Chondrocyte (in vitro differentiated cells): ENCODE measurements around the gene SNPH. TPM values are rescaled to one million over a fixed set of nuclear protein-coding genes. Genes with fewer than 3 reads are reported as not detected.
A peak's percentile ranks its signal among the peaks of the same experiment; 100 is the strongest.

Experiments
- DNase-seq: peaks from one replicate; pipeline ENCODE4 v3.0.0; 2021; ENCODE audit warnings: mixed read lengths, low spot score
- H3K27ac Mint-ChIP-seq: one replicate; pipeline ENCODE4 v1.8.0; 2021; ENCODE audit warnings: mild to moderate bottlenecking, moderate library complexity, mixed read lengths; ENCODE audit not compliant: unreplicated experiment
- H3K27me3 Mint-ChIP-seq: 2 replicates; pipeline ENCODE4 v1.8.0; 2021; ENCODE audit warnings: low read depth, mixed read lengths
- H3K36me3 Mint-ChIP-seq: 2 replicates; pipeline ENCODE4 v1.8.0; 2021; ENCODE audit warnings: low read depth, mixed read lengths
- H3K4me1 Mint-ChIP-seq: 2 replicates; pipeline ENCODE4 v1.8.0; 2021; ENCODE audit warnings: low read depth, mild to moderate bottlenecking, mixed read lengths
- H3K4me3 Mint-ChIP-seq: one replicate; pipeline ENCODE4 v1.8.0; 2021; ENCODE audit warnings: mild to moderate bottlenecking, moderate library complexity, mixed read lengths; ENCODE audit not compliant: unreplicated experiment
- H3K9me3 Mint-ChIP-seq: 2 replicates; pipeline ENCODE4 v1.8.0; 2021; ENCODE audit warnings: low read depth, mixed read lengths
- total RNA-seq: library from RNA; stranded (reverse); gene quantifications from 3 replicates; pipeline ENCODE4 v1.2.1, GENCODE V29; 2021
- TF ChIP-seq, protein P1 (sequence below): fragments of 200-600 bp; sonication (generic); IDR thresholded peaks from 2 replicates; pipeline ENCODE4 v1.5.0; 2021; ENCODE audit warnings: antibody characterized with exemption, mild to moderate bottlenecking, moderate library complexity

The SNPH gene
- total RNA-seq, 1 donor from 2014 or later, result 12.8 TPM

DNA sequence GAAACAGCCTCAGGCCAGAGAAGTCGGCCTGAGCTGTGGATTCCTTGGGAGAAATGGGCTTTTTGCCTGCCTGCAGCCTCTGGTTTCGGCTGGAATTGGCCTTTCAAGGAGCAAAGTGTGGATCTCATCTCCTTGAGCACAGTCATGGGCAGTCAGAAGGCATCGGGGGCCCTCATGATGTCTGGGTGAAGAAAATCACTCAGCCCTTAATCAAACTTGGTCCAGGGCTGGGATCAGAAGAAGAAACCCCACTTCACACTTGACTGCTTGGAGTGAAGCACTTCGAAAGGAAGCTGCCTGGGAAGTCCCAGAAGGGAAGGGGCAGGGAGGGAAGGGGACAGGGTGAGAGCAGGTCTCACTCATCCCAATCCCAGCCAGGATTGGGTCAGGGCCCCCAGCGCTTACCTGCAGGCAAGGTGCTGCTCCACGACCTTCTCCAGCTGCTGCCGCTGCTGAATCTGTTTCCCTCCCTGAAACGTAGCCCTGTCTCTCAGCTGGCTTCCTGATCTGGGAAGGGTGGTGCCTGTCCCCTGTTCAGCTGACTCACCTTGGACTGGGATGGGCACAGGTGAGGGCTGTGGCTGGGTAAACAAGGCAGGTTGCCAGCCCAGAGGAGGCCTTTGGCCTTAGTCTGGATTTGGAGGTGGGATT is 62.7 kb downstream of the SNPH start, which contains the start of gene SDCBP2:
TSS of gene SDCBP2 (minus strand) at position 460 of the 651 bp plus-strand sequence. CDS start 8,723 bp downstream, outside the sequence.
- no peaks in the 10 kb centered on the region for H3K27me3 Mint-ChIP-seq
- DNase-seq, result no peak
- no peaks in the 10 kb centered on the region for H3K36me3 Mint-ChIP-seq
- no peak within 1 kb of the TSS for H3K4me3 Mint-ChIP-seq
- TF ChIP-seq, protein P1, sequence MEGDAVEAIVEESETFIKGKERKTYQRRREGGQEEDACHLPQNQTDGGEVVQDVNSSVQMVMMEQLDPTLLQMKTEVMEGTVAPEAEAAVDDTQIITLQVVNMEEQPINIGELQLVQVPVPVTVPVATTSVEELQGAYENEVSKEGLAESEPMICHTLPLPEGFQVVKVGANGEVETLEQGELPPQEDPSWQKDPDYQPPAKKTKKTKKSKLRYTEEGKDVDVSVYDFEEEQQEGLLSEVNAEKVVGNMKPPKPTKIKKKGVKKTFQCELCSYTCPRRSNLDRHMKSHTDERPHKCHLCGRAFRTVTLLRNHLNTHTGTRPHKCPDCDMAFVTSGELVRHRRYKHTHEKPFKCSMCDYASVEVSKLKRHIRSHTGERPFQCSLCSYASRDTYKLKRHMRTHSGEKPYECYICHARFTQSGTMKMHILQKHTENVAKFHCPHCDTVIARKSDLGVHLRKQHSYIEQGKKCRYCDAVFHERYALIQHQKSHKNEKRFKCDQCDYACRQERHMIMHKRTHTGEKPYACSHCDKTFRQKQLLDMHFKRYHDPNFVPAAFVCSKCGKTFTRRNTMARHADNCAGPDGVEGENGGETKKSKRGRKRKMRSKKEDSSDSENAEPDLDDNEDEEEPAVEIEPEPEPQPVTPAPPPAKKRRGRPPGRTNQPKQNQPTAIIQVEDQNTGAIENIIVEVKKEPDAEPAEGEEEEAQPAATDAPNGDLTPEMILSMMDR, result no peak
- peaks cover 12% of the 10 kb centered on the region for H3K4me1 Mint-ChIP-seq
- H3K9me3 Mint-ChIP-seq, result no peaks in the 10 kb centered on the region
- H3K27ac Mint-ChIP-seq, result peak within 1 kb of the TSS; percentile 87

DNA sequence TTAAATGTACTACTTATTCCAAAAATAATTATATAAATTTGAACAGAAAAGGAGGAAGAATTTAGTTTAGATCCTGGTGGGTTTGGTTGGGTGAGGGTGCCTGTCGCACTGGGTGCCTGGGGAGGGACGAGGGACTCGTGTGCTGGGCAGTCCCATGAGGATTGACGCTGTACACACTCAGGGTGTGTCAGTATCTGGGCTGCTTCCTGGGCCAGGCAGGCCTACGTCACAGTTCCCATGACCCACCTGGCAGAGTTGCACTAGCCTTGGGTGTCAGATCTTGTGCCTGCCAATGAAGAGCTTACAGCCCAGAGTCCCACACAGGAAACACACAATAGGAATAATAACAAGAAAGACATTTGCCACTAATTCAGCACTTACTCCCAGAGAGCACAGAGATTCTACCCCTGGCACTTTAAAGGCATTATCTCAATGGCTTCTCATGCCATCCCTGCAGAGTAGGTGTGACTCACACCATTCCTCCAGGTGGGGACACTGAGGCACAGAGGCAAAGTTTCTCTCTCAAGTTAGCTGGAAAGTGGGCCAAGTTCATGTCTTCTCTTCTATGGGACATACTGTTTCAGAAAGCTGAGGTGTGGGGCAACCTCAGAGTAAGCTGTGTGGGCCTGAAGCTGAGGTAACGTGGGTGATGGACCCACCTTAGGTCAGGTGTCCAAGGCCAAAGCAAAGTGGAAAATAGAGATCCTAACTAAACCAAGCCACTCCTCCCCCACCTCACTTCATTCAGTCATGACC is 64.2 kb downstream of the SNPH start:
- H3K9me3 Mint-ChIP-seq, result no peaks in the 10 kb centered on the region
- no peak for DNase-seq
- H3K36me3 Mint-ChIP-seq, result no peaks in the 10 kb centered on the region
- no peak overlapping the region for H3K4me3 Mint-ChIP-seq
- peaks cover 8% of the 10 kb centered on the region for H3K4me1 Mint-ChIP-seq
- peak overlapping the region; percentile 3 for H3K27ac Mint-ChIP-seq
- TF ChIP-seq, protein P1, result no peak
- H3K27me3 Mint-ChIP-seq, result no peaks in the 10 kb centered on the region

DNA sequence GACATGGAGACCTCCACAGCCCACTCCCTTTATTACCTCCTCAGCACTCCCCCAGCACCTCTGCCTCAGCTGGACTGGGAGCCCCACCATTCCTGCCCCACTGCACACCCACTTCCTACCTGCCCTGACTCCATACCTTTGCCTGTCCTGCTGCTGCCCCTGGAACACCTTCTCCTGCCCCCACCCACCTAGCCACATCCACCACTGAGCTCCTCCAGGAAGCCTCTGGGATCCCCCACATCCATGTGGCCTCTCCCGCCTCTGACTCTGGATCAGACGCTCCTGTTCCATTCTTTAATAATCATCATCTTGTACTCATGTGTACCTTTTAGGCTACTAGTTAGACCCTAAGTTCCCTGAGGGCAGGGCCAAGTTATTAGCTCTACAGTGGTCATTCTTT is 65.0 kb downstream of the SNPH start:
- no peak for DNase-seq
- Mint-ChIP-seq H3K4me3 (no peak overlapping the region), H3K27me3 (no peaks in the 10 kb centered on the region), H3K36me3 (no peaks in the 10 kb centered on the region), H3K4me1 (peaks cover 8% of the 10 kb centered on the region), H3K27ac (no peak overlapping the region), H3K9me3 (no peaks in the 10 kb centered on the region)
- TF ChIP-seq, protein P1, result no peak

DNA sequence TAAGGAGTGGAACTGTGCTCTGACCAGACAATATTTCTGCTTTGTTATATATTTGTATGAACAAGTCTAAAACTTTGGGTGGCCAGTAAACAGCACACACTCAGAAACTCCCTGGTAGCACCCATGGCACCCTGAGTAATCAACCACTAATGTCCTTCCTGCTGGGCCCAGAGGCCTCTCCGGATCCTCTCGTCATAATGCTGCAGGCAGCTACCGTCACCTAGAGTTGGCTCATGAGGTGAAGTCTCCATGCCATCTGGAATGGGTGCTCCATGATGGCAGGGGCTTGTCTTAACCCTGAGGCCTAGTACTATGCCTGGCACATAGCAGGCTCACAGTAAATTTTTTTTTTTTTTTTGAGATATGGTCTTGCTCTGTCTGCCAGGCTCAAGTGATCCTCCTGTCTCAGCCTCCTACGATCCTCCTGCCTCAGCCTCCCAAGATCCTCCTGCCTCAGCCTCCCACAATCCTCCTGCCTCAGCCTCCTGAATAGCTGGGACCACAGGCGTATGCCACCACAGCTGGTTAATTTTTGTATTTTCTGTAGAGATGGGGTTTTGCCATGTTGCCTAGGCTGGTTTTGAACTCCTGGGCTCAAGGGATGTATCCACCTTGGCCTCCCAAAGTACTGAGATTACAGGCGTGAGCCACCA is 65.8 kb downstream of the SNPH start:
- H3K27ac Mint-ChIP-seq, result no peak overlapping the region
- TF ChIP-seq, protein P1, result no peak
- peaks cover 8% of the 10 kb centered on the region for H3K4me1 Mint-ChIP-seq
- H3K27me3 Mint-ChIP-seq, result no peaks in the 10 kb centered on the region
- no peak overlapping the region for H3K4me3 Mint-ChIP-seq
- no peak for DNase-seq
- no peaks in the 10 kb centered on the region for H3K9me3 Mint-ChIP-seq
- H3K36me3 Mint-ChIP-seq, result no peaks in the 10 kb centered on the region

DNA sequence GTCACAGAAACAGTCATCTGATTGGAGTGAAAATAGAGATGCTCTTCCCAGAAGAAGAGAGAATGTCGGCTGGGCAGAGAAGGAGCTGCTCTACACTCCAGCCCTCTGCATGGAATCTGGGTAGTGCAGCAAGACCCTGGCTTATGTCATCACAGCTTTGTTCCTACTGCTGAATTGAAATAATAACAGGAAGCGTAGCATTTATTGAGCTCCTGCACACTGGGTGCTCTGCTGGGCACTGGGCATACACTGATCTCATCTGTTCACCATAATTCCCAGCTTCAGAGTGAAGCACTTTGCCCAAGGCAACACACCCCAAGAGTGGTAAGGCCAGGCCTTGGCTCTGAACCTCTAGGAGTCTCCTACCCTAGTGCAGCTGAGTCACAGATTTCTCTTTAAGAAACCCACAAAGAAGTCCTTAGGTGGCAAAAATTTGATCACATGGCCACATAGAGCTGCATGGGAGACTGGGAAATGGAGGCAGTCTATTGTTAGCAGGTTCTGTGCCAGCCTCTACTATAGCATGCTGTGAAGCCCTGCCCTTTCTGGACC is 66.7 kb downstream of the SNPH start:
- Mint-ChIP-seq H3K9me3 (no peaks in the 10 kb centered on the region), H3K4me1 (peaks cover 8% of the 10 kb centered on the region), H3K27ac (no peak overlapping the region), H3K36me3 (no peaks in the 10 kb centered on the region), H3K4me3 (no peak overlapping the region), H3K27me3 (no peaks in the 10 kb centered on the region)
- TF ChIP-seq, protein P1, result no peak
- no peak for DNase-seq
